Peyer's patch (tissue), 4 donors: ENCODE results near the gene APC2. TPM values are rescaled to one million over a fixed set of nuclear protein-coding genes. Genes with fewer than 3 reads are reported as not detected.

ENCODE experiments used
- DNase-seq, 3 donors: peaks; one replicate each; pipeline ENCODE4 v3.0.0-alpha.2; 2017 to 2019
- H3K27ac ChIP-seq, 4 donors: fragments of 200-600 bp; sonication (generic); one replicate each; pipeline ENCODE4 v1.5.1; 2016 to 2019
- H3K27me3 ChIP-seq, 2 donors: fragments of 200-600 bp; sonication (generic); one replicate each; pipeline ENCODE4 v1.5.1; 2019
- H3K36me3 ChIP-seq, 3 donors: fragments of 200-600 bp; sonication (generic); one replicate each; pipeline ENCODE4 v1.5.1; 2016 to 2019
- H3K4me1 ChIP-seq, 4 donors: fragments of 200-600 bp; sonication (generic); one replicate each; pipeline ENCODE4 v1.5.1; 2016 to 2019
- H3K4me3 ChIP-seq, 4 donors: fragments of 200-600 bp; sonication (generic); 1 replicate in 3 of 4; 2 replicates in 1 of 4; pipeline ENCODE4 v1.5.1; 2016 to 2019; ENCODE audit warnings: mild to moderate bottlenecking in 1 of 4
- H3K9me3 ChIP-seq, 4 donors: fragments of 200-600 bp; sonication (generic); one replicate each; pipeline ENCODE4 v1.5.1; 2016 to 2019; ENCODE audit warnings: mild to moderate bottlenecking in 1 of 4
- CTCF ChIP-seq, 6 experiments: fragments of 450-650 bp in 4 of 6; fragments of 200-600 bp in 2 of 6; sonication (generic) in 1 of 6; IDR thresholded peaks; one replicate each; pipeline ENCODE4 v1.5.1; 2017 to 2019; ENCODE audit warnings: antibody characterized with exemption in 6 of 6, mild to moderate bottlenecking in 3 of 6, moderate library complexity in 1 of 6
- POLR2A ChIP-seq, 2 donors: fragments of 450-650 bp; IDR thresholded peaks; one replicate each; pipeline ENCODE4 v1.5.1; 2017; ENCODE audit warnings: antibody characterized with exemption in 2 of 2, mild to moderate bottlenecking in 2 of 2, moderate library complexity in 2 of 2
- total RNA-seq, 4 donors: library from RNA; depleted of rRNA; stranded (reverse); fragments of >200 nt; gene quantifications; one replicate each; pipeline ENCODE4 v1.1.0, GENCODE V29; 2016

Gene APC2
- total RNA-seq, 4 donors from 2014 or later: 0.18 to 0.76 (median 0.27) TPM; not detected in 1

- no peak for TF ChIP-seq CTCF (IDR thresholded peaks at IDR 0.05)
- no peak for TF ChIP-seq POLR2A (IDR thresholded peaks at IDR 0.05)
- peaks cover 0 to 85% (median 0%) of the 10 kb centered on the region in 3 donors for H3K36me3 ChIP-seq
- no peaks in the 10 kb centered on the region for H3K9me3 ChIP-seq
- H3K27me3 ChIP-seq: no peaks in the 10 kb centered on the region
- no peaks in the 10 kb centered on the region for H3K4me1 ChIP-seq
- H3K4me3 ChIP-seq: no peak overlapping the region
- no peak for DNase-seq
- no peak overlapping the region for H3K27ac ChIP-seq
These were observed 18.0 kb upstream of the APC2 start for GRCh38 chr19:1431759-1432506.

- H3K4me3 ChIP-seq: no peak overlapping the region
- H3K4me1 ChIP-seq: no peaks in the 10 kb centered on the region
- H3K36me3 ChIP-seq: peaks cover 0 to 80% (median 0%) of the 10 kb centered on the region in 3 donors
- H3K27ac ChIP-seq: no peak overlapping the region
- no peaks in the 10 kb centered on the region for H3K9me3 ChIP-seq
- TF ChIP-seq CTCF (IDR thresholded peaks at IDR 0.05): no peak
- TF ChIP-seq POLR2A (IDR thresholded peaks at IDR 0.05): no peak
- DNase-seq: no peak
- no peaks in the 10 kb centered on the region for H3K27me3 ChIP-seq
These were observed 17.4 kb upstream of the APC2 start for GRCh38 chr19:1432507-1432887.

GRCh38 chr19:1433119-1434039, 16.5 kb upstream of the APC2 start:
- H3K36me3 ChIP-seq: peaks cover 0 to 73% (median 0%) of the 10 kb centered on the region in 3 donors
- H3K27me3 ChIP-seq: no peaks in the 10 kb centered on the region
- DNase-seq: no peak
- H3K4me3 ChIP-seq: no peak overlapping the region
- H3K9me3 ChIP-seq: no peaks in the 10 kb centered on the region
- peaks cover 0 to 4% (median 0%) of the 10 kb centered on the region in 4 donors for H3K4me1 ChIP-seq
- H3K27ac ChIP-seq: no peak overlapping the region
- TF ChIP-seq POLR2A (IDR thresholded peaks at IDR 0.05) (no peak), CTCF (IDR thresholded peaks at IDR 0.05) (no peak)

- Histone ChIP-seq H3K4me1 (peaks cover 0 to 4% (median under 1%) of the 10 kb centered on the region in 4 donors), H3K27ac (no peak overlapping the region), H3K9me3 (no peaks in the 10 kb centered on the region), H3K27me3 (no peaks in the 10 kb centered on the region), H3K36me3 (peaks cover 0 to 66% (median 0%) of the 10 kb centered on the region in 3 donors), H3K4me3 (no peak overlapping the region)
- TF ChIP-seq CTCF (IDR thresholded peaks at IDR 0.05) (no peak), POLR2A (IDR thresholded peaks at IDR 0.05) (no peak)
- DNase-seq: no peak
These were observed 15.9 kb upstream of the APC2 start for GRCh38 chr19:1434040-1434366.

- DNase-seq: no peak
- peaks cover 0 to 63% (median 0%) of the 10 kb centered on the region in 3 donors for H3K36me3 ChIP-seq
These were observed 15.3 kb upstream of the APC2 start for GRCh38 chr19:1434577-1435060.

More at GRCh38 chr19:1434577-1435060, 15.3 kb upstream of the APC2 start:
- no peak overlapping the region for H3K4me3 ChIP-seq
- H3K9me3 ChIP-seq: no peaks in the 10 kb centered on the region
- H3K27me3 ChIP-seq: no peaks in the 10 kb centered on the region
- TF ChIP-seq CTCF (IDR thresholded peaks at IDR 0.05): no peak
- no peak for TF ChIP-seq POLR2A (IDR thresholded peaks at IDR 0.05)
- H3K27ac ChIP-seq: no peak overlapping the region
- H3K4me1 ChIP-seq: peaks cover 0 to 10% (median 6%) of the 10 kb centered on the region in 4 donors
